ENCODE data around the gene SPOP. TPM values are rescaled to one million over a fixed set of nuclear protein-coding genes. Genes with fewer than 3 reads are reported as not detected.

Gene SPOP
- total RNA-seq, 1 donor from 2014 or later = 63.9 TPM

- peaks cover 8% of the 10 kb centered on the region for H3K4me1 Mint-ChIP-seq (ENCODE audit: unreplicated experiment)
- no peaks in the 10 kb centered on the region for H3K36me3 Mint-ChIP-seq (ENCODE audit: unreplicated experiment)
- peak; percentile 91 for DNase-seq (ENCODE audit: extremely low spot score, unreplicated experiment)
- no peaks in the 10 kb centered on the region for H3K9me3 Mint-ChIP-seq (ENCODE audit: unreplicated experiment)
- no peak within 1 kb of the TSS for H3K27ac Mint-ChIP-seq (ENCODE audit: unreplicated experiment)
- H3K4me3 Mint-ChIP-seq (ENCODE audit: unreplicated experiment) = peak within 1 kb of the TSS; percentile 82
- TF ChIP-seq CTCF (IDR thresholded peaks at IDR 0.05) = peak; percentile 66
- peaks cover 32% of the 10 kb centered on the region for H3K27me3 Mint-ChIP-seq (ENCODE audit: unreplicated experiment)
Observed at GRCh38 chr17:49575679-49576087, 102.2 kb downstream of the SPOP start, which contains the start of gene NXPH3. NXPH3 (plus strand) TSS chr17:49575871; CDS start chr17:49576220, 349 bp downstream.

GRCh38 chr17:49574945-49575678 lies 102.8 kb downstream of the SPOP start:
- TF ChIP-seq CTCF (IDR thresholded peaks at IDR 0.05) = no peak
- peaks cover 32% of the 10 kb centered on the region for H3K27me3 Mint-ChIP-seq (ENCODE audit: unreplicated experiment)
- no peak for DNase-seq (ENCODE audit: extremely low spot score, unreplicated experiment)
- H3K4me3 Mint-ChIP-seq (ENCODE audit: unreplicated experiment) = peak overlapping the region; percentile 50
- no peaks in the 10 kb centered on the region for H3K36me3 Mint-ChIP-seq (ENCODE audit: unreplicated experiment)
- H3K9me3 Mint-ChIP-seq (ENCODE audit: unreplicated experiment) = no peaks in the 10 kb centered on the region
- peaks cover 8% of the 10 kb centered on the region for H3K4me1 Mint-ChIP-seq (ENCODE audit: unreplicated experiment)
- H3K27ac Mint-ChIP-seq (ENCODE audit: unreplicated experiment) = no peak overlapping the region

- TF ChIP-seq CTCF (IDR thresholded peaks at IDR 0.05) = no peak
- H3K27ac Mint-ChIP-seq (ENCODE audit: unreplicated experiment) = no peak overlapping the region
- peaks cover 32% of the 10 kb centered on the region for H3K27me3 Mint-ChIP-seq (ENCODE audit: unreplicated experiment)
- no peaks in the 10 kb centered on the region for H3K9me3 Mint-ChIP-seq (ENCODE audit: unreplicated experiment)
- DNase-seq (ENCODE audit: extremely low spot score, unreplicated experiment) = no peak
- peaks cover 10% of the 10 kb centered on the region for H3K4me1 Mint-ChIP-seq (ENCODE audit: unreplicated experiment)
- H3K4me3 Mint-ChIP-seq (ENCODE audit: unreplicated experiment) = no peak overlapping the region
- H3K36me3 Mint-ChIP-seq (ENCODE audit: unreplicated experiment) = no peaks in the 10 kb centered on the region
Observed at GRCh38 chr17:49574323-49574781, 103.5 kb downstream of the SPOP start.

GRCh38 chr17:49573510-49574322 lies 104.2 kb downstream of the SPOP start:
- Mint-ChIP-seq H3K27ac (ENCODE audit: unreplicated experiment) (no peak overlapping the region), H3K9me3 (ENCODE audit: unreplicated experiment) (no peaks in the 10 kb centered on the region), H3K27me3 (ENCODE audit: unreplicated experiment) (peaks cover 32% of the 10 kb centered on the region), H3K36me3 (ENCODE audit: unreplicated experiment) (no peaks in the 10 kb centered on the region), H3K4me1 (ENCODE audit: unreplicated experiment) (peaks cover 10% of the 10 kb centered on the region), H3K4me3 (ENCODE audit: unreplicated experiment) (no peak overlapping the region)
- DNase-seq (ENCODE audit: extremely low spot score, unreplicated experiment) = no peak
- no peak for TF ChIP-seq CTCF (IDR thresholded peaks at IDR 0.05)

All from osteocyte (in vitro differentiated cells).